MM.1S (cell line): ENCODE measurements around the gene PTPRD.

Experiments used
- DNase-seq: peaks from one replicate; pipeline ENCODE4 v3.0.0-alpha.2; 2015
- H2AFZ ChIP-seq: fragments of 300-600 bp; sonication (generic); 2 replicates; pipeline ENCODE4 v1.6.0; 2016; ENCODE audit warnings: antibody characterized with exemption, low read length
- H3F3A ChIP-seq: fragments of 300-600 bp; sonication (generic); 2 replicates; pipeline ENCODE4 v1.6.1; 2016; ENCODE audit warnings: mild to moderate bottlenecking, antibody characterized with exemption, low read length, moderate library complexity, mixed read lengths; ENCODE audit not compliant: insufficient read depth
- H3K27ac ChIP-seq: fragments of 300-600 bp; sonication (generic); 2 replicates; pipeline ENCODE4 v1.5.1; 2016; ENCODE audit warnings: mild to moderate bottlenecking, low read length
- H3K27me3 ChIP-seq: fragments of 300-600 bp; sonication (generic); replicated peaks from 2 replicates; pipeline ENCODE4 v1.6.0; 2016; ENCODE audit warnings: low read length; ENCODE audit not compliant: insufficient read depth
- H3K36me3 ChIP-seq: fragments of 300-600 bp; sonication (generic); replicated peaks from 2 replicates; pipeline ENCODE4 v1.6.1; 2016; ENCODE audit warnings: mild to moderate bottlenecking, low read length, mixed read lengths; ENCODE audit not compliant: insufficient read depth
- H3K4me1 ChIP-seq: fragments of 300-600 bp; sonication (generic); 2 replicates; pipeline ENCODE4 v1.6.1; 2016; ENCODE audit warnings: low read length, mixed read lengths
- H3K4me2 ChIP-seq: fragments of 300-600 bp; sonication (generic); 2 replicates; pipeline ENCODE4 v1.6.0; 2016; ENCODE audit warnings: low read depth, low read length
- H3K4me3 ChIP-seq: fragments of 300-600 bp; sonication (generic); 2 replicates; pipeline ENCODE4 v1.5.1; 2016; ENCODE audit warnings: low read length, mixed read lengths
- H3K79me2 ChIP-seq: fragments of 300-600 bp; sonication (generic); 2 replicates; pipeline ENCODE4 v1.6.1; 2016; ENCODE audit warnings: mixed run types, low read length, mixed read lengths
- H3K9ac ChIP-seq: fragments of 300-600 bp; sonication (generic); 2 replicates; pipeline ENCODE4 v1.6.1; 2016; ENCODE audit warnings: low read length, mixed read lengths
- H3K9me2 ChIP-seq: fragments of 300-600 bp; sonication (generic); replicated peaks from 2 replicates; pipeline ENCODE4 v1.6.1; 2016; ENCODE audit warnings: mild to moderate bottlenecking, low read length, mixed read lengths; ENCODE audit not compliant: insufficient read depth
- H3K9me3 ChIP-seq: fragments of 300-600 bp; sonication (generic); replicated peaks from 2 replicates; pipeline ENCODE4 v1.6.1; 2016; ENCODE audit warnings: mild to moderate bottlenecking, low read length, mixed read lengths; ENCODE audit not compliant: insufficient read depth
- H4K20me1 ChIP-seq: fragments of 300-600 bp; sonication (generic); 2 replicates; pipeline ENCODE4 v1.6.1; 2016; ENCODE audit warnings: mild to moderate bottlenecking, low read length, moderate library complexity, mixed read lengths; ENCODE audit not compliant: insufficient read depth
- EZH2 ChIP-seq: fragments of 300-600 bp; sonication (generic); optimal IDR thresholded peaks from 2 replicates; pipeline ENCODE3; 2017; ENCODE audit warnings: low read depth, mild to moderate bottlenecking, antibody characterized with exemption, low read length, mixed read lengths
- EZH2phosphoT487 ChIP-seq: fragments of 300-600 bp; sonication (generic); IDR thresholded peaks from 2 replicates; pipeline ENCODE4 v1.6.1; 2018; ENCODE audit warnings: antibody characterized with exemption, low read length
- TF ChIP-seq, protein P1 (sequence below): fragments of 300-600 bp; sonication (generic); IDR thresholded peaks from 2 replicates; pipeline ENCODE4 v1.5.1; 2016; ENCODE audit warnings: antibody characterized with exemption, low read length, mixed read lengths

The PTPRD gene

DNA sequence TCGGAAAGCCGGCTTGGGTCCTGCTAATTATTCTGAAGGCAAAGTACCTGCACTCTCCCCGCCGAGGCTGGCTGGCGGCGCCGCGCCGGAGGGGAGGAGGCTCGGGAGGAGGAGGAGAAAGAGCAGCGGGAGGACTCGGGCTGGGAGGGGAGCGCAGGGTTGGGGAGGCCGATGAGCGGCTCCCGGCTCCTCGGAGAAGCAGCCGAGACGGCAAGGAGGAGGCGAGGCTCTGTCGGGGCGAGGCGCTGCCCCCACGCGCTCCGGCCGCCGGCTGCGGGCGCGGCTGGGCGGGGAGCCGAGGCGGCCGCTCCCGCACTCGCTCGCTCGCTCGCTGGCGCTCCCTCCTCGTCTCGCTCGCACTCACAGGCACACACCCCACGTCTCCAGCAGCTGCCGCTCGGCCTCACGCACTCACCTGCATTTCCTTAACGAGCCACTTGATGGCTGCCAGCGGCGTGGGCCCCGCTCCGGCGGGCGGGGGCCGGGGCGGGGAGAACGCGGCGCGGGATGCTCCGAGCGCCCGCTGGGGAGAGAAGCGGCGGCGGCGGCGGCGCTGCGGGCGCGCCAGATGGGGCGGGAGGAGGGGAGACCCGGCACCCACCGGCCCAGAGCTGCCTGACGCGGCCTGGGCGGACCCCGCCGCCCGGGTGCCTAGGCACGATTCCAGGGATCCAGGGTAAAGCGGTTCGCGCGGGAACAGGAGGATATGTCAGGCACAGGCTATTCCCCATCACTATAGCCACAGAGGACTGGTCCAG, at the start of gene PTPRD:
TSS of gene PTPRD (minus strand) at position 362 of the 758 bp plus-strand sequence.
- Histone ChIP-seq H3K9me3 (no peaks in the 10 kb centered on the region), H3K27ac (no peak within 1 kb of the TSS), H2AFZ (peak within 1 kb of the TSS; percentile 64), H3K4me2 (peak within 1 kb of the TSS; percentile 72), H3K9me2 (no peaks in the 10 kb centered on the region), H4K20me1 (no peaks in the 10 kb centered on the region), H3K4me1 (no peaks in the 10 kb centered on the region), H3F3A (no peaks in the 10 kb centered on the region), H3K36me3 (no peaks in the 10 kb centered on the region), H3K9ac (peak within 1 kb of the TSS; percentile 25; the same call in 1 of the 2 replicates), H3K27me3 (no peaks in the 10 kb centered on the region), H3K4me3 (peak within 1 kb of the TSS; percentile 71), H3K79me2 (no peaks in the 10 kb centered on the region)
- DNase-seq = peak; percentile 86
- TF ChIP-seq EZH2 (no peak), EZH2phosphoT487 (no peak)
- TF ChIP-seq, protein P1, sequence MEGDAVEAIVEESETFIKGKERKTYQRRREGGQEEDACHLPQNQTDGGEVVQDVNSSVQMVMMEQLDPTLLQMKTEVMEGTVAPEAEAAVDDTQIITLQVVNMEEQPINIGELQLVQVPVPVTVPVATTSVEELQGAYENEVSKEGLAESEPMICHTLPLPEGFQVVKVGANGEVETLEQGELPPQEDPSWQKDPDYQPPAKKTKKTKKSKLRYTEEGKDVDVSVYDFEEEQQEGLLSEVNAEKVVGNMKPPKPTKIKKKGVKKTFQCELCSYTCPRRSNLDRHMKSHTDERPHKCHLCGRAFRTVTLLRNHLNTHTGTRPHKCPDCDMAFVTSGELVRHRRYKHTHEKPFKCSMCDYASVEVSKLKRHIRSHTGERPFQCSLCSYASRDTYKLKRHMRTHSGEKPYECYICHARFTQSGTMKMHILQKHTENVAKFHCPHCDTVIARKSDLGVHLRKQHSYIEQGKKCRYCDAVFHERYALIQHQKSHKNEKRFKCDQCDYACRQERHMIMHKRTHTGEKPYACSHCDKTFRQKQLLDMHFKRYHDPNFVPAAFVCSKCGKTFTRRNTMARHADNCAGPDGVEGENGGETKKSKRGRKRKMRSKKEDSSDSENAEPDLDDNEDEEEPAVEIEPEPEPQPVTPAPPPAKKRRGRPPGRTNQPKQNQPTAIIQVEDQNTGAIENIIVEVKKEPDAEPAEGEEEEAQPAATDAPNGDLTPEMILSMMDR = peak; percentile 39

DNA sequence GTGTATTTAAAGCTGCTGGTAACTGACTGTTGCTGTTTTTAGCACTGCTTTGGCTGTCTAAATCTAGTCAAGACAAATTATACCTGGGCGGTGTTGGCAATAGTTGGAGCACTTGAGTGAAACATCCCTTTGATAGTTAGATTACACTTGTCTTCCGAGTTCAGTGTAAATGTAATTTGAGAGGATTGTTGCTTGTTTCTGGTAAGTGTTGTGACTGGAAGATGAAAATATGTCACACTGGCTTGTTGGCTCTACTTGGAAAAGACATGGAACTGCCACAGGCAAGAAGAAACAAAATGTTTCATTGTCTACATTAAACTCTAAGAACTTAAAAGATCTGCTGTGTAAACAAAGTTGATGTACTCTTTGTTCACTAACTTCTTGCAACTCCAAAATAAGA, 49.2 kb upstream of the PTPRD start:
- H3K9ac ChIP-seq = no peak overlapping the region
- H2AFZ ChIP-seq = no peak overlapping the region
- no peak overlapping the region for H3K4me2 ChIP-seq
- TF ChIP-seq EZH2 (no peak), EZH2phosphoT487 (no peak)
- TF ChIP-seq, protein P1 = no peak
- no peaks in the 10 kb centered on the region for H4K20me1 ChIP-seq
- no peaks in the 10 kb centered on the region for H3K27me3 ChIP-seq
- no peaks in the 10 kb centered on the region for H3F3A ChIP-seq
- no peaks in the 10 kb centered on the region for H3K9me2 ChIP-seq
- H3K4me1 ChIP-seq = no peaks in the 10 kb centered on the region
- no peaks in the 10 kb centered on the region for H3K9me3 ChIP-seq
- no peaks in the 10 kb centered on the region for H3K36me3 ChIP-seq
- no peak overlapping the region for H3K4me3 ChIP-seq
- no peak for DNase-seq
- H3K79me2 ChIP-seq = no peaks in the 10 kb centered on the region
- no peak overlapping the region for H3K27ac ChIP-seq

DNA sequence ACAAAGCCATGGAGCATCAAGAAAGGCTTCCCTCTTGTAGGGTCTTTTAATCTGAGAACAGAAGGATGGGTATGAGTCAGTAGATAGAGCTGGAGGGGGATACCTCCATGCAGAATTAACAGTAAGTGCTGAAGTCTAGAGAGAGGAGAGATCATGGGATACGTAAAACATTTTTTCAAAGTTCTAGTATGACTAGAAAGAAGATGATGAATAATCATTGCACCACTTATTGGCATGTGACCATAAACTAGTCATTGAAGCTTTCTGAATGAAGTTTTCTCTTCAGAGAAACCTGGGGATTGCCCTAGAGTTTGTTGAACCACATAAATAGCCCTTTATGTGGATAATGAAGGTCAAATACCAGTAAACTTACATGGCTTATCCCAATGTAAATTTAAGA, 48.6 kb upstream of the PTPRD start:
- no peaks in the 10 kb centered on the region for H3K9me3 ChIP-seq
- no peak overlapping the region for H3K27ac ChIP-seq
- H3K27me3 ChIP-seq = no peaks in the 10 kb centered on the region
- no peaks in the 10 kb centered on the region for H3K9me2 ChIP-seq
- H2AFZ ChIP-seq = no peak overlapping the region
- no peak overlapping the region for H3K4me2 ChIP-seq
- no peak overlapping the region for H3K9ac ChIP-seq
- H3K4me1 ChIP-seq = no peaks in the 10 kb centered on the region
- no peaks in the 10 kb centered on the region for H4K20me1 ChIP-seq
- no peak for DNase-seq
- no peak overlapping the region for H3K4me3 ChIP-seq
- TF ChIP-seq EZH2 (no peak), EZH2phosphoT487 (no peak)
- TF ChIP-seq, protein P1 = no peak
- H3F3A ChIP-seq = no peaks in the 10 kb centered on the region
- no peaks in the 10 kb centered on the region for H3K79me2 ChIP-seq
- no peaks in the 10 kb centered on the region for H3K36me3 ChIP-seq
